GM21526 (cell line): Measurements from ENCODE around the gene SLC44A4.
"Not testable (repeated sequence)": the region's sequence is repeated elsewhere in the genome, so short reads cannot be mapped to it uniquely, and the experiment has no call there.

Experiments
- ATAC-seq: cut with Tn5 transposase; IDR thresholded peaks from one replicate; pipeline ENCODE4 v1.9.1; 2021; ENCODE audit warnings: moderate library complexity; ENCODE audit not compliant: unreplicated experiment, low FRiP score

The SLC44A4 gene

DNA sequence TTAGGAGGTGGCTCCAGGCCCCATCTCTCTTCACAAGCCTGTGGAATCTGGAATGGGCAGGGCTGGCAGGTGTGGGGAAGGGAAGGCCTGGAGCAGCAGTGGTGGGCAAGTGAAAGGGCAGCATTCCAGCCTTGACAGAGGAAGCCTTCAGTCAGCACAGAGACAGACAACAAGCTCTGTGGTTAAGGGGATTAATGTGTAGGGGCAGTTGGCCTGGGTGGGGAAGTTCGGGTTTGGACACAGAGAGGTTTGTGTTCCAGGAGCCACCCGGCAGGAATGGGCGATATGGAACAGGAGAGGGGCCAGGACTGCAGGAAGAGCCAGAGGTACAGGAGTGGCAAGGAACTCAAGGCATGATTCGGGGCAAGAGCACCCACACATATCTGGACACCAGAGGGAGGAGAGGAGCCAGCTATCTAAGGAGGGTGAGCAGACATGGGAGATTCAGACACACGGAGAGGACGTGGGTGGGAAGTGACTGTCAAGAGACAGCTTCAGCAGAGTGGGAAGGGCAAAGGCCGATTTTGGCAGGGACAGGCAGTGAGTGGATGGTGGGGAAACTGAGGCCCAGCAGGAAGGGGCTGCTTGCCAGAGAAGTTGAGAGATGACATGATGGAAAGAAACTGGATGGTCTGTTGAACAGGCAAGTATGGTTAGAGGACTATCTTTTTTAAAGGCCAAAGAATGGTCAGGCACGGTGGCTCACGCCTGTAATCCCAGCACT lies 2.5 kb upstream of the SLC44A4 start:
- ATAC-seq: no peak

DNA sequence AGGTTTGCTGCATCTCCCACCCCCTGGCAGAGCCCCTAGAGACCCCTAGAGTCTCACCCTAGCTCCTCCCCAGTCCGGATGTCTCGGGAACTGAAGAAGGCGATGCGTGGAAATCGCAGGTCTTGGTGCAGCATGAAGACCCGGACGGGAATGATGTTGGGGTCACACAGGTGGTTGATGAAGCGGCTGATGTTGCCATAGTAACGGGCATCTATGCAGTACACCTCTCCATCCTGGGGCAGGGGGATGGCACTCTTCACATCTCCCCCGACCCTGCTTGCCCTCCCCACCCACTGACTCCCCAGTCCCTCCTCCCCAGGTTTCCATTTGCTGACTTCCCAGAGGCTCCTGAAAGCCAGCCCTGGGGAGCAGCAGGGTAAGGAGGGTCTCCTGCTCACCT lies 1.8 kb upstream of the SLC44A4 start:
- ATAC-seq: no peak

DNA sequence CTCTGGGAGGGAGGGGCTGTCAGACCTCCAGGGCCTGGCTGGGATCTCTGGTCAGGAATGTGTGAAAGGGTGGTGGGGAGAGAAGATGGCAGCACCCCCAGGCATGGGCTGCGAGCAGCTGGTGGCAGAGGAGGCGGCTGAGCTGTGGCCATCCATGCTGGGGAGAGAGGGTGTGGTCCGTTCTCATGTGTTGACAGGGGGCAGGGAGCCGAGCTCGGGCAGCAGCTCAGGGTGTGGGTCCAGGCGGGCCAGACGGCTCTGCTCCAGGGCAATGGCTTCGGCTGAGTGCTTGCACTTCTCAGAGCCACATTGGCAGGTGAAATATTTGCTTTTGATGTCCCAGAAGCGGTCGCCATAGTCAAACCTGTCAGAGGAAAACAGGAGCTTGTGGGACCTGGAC lies 1.1 kb upstream of the SLC44A4 start:
- ATAC-seq: no peak

DNA sequence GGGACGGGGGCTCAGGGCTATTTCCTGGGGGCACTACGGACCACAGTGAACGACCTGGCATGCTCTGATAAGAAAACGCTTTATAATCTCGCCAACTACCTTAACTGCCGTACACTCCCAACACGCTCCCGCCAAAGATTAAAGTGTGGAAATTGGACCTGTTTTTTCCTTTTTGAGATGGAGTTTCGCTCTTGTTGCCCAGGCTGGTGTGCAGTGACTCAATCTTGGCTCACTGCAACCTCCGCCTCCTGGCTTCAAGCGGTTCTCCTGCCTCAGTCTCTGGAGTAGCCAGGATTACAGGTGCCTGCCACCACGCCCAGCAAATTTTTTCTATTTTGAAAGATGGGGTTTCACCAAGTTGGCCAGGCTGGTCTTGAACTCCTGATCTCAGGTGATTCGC lies 346 bp upstream of the SLC44A4 start:
- no peak for ATAC-seq

DNA sequence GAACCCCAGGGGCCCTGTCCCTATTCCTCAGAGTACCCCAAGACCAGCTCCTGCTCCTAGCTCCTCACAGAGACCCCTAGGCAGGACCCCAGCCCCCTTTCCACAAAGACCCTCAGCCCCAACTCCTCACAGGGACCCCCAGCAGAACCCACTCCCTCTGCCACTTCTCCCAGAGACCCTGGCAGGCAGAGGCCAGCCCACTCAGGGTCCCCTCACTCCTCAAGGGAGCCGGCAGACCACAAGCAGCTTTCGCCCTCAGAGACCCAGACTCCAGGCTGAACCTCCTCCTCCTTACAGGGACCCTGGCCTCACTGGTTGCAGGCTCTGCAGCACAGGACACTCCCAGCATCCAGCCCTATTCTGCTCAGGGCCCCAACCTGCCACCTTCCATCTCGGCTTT lies 575 bp downstream of the SLC44A4 start:
- ATAC-seq: no peak

DNA sequence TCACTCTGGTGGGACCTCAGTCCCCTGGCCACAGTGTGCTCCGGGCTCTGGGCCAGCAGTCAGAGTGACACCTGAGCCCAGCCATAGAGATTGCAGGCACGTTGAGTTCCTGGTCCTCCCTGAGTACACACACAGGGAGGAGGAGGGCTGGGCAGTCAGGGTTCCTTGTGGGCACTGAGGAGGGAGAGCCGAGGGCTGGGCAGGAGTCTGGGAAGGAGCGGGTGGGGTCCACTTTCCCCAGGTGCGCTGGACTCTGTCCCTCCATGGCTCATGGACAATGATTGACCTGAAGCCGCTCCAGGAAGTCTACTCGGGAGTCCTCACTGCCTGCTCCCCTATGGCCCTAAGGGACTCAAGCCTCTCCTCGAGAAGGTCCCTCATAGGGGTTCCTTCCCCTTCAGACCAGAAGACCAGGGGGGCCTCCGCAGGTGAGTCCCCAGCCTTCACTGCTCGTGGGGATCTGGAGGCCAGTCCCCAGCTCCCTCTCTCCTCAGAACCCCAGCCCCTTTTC lies 1.1 kb downstream of the SLC44A4 start:
- ATAC-seq: no peak

DNA sequence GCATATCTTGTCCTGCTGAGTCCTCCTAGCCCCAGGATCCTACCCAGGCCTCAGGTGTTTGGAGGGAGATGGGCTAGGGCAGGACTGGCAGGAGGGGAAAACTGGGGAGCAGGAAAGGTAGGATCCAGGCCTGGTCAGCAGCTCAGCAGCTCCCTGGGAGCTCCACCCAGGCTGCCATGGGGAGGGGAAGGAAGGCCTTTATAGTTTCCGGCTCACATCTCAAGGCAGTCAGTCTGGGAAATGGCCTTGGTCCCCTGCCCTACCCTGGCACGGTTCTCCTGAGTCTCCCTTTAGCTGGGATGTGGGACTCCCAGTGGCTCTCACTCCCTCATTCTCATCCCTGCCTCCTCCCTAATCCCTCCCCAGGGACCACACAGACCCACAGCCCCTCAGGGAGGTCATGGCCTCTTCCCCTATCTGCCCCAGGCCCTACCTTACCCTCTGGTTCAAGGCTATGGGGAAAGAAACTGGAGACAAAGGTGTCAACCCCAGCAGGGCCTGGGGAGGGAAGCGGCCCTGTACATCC lies 1.6 kb downstream of the SLC44A4 start:
- ATAC-seq: no peak

DNA sequence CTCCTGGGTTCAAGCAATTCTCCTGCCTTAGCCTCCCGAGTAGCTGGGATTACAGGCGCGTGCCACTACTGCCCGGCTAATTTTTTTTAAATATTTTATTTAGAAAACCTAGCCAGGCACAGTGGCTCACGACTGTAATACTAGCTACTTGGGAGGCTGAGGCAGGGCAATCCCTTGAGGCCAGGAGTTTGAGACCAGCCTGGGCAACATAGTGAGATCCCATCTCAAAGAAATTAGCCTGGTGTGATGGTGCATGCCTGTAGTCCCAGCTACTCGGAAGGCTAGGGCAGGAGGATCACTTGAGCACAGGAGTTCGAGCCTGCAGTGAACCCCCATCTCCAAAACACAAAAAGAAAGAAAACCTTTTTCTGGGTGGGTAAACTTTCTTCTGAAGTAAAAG lies 2.4 kb downstream of the SLC44A4 start:
- no peak for ATAC-seq

DNA sequence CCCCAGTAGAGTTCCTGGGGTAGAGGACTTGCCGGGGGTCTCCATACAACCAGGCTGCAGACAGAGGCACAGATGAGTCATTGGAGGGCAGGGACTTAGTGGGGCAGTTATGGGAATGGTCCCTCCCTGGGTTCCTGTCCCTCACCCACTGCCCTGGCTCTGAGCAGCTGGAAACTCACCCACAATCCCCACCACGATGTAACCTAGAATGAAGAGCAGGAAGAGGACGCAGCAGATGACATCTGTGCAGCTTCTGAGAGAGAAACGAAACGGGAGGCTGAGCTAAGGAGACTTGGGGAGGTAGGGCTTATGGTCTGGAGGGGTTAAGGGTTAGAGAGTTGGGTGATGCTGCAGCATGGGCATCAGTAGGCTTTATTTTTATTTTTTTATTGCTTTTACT lies 2.9 kb downstream of the SLC44A4 start:
- ATAC-seq: no peak

DNA sequence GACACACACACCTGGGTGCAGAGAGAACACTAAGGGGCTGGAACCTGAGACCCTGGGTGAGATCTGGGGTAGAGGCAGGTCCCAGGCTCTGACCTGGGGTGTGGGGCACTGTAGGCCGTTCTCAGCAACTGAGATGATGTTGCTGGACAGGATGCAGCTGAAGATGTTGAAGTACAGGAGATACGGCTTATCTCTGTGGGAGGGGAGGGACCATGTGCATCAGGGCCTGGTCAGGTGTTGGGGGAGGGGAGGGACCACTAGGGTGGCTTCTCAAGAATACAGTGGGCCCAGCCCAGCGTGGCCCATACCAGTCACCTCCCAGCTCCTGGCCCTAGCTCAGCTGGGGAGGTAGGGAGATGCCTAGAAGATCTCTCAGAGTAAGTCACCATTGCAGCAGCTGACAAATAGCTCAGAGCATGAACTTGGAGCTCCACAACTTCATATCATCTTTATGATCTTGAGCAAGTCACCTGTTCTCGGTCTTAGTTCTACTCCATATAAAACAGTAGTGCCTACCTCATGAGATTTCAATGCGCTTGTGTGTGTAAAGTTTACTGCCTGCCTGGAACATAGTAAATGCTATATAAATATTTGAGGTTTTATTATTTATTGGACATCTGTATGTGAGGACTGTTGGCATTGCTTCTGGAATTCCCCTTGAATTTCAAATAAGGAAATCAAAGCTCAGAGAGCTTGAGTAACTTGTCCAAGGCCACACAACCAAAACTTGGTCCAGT lies 3.8 kb downstream of the SLC44A4 start:
- no peak for ATAC-seq

DNA sequence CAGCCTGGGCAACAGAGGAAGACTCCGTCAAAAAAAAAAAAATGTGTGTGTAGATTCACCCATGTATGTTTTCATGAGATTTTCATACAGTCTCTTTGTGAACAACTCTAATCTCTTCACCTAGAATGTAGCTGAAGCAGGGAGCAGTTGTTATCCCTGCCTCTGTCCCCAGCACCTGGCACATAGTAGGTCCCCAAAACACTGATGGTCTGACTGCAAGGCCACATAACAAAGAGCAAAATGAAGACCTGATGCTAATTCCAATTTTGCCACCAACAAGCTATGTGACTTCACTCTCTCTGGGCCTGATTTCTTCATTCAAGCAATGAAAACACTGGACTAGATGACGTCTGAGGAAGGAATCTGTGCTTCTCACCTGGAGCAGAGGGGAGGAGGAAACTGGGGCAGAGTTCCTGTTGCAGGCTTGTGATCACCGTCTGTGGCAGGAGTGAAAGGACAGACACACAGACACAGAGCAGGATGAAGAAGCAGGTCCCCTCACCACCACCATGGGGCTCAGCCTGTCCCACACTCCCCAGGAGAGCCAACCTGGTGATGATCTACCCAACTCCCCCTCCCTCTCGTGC lies 4.6 kb downstream of the SLC44A4 start:
- no peak for ATAC-seq

DNA sequence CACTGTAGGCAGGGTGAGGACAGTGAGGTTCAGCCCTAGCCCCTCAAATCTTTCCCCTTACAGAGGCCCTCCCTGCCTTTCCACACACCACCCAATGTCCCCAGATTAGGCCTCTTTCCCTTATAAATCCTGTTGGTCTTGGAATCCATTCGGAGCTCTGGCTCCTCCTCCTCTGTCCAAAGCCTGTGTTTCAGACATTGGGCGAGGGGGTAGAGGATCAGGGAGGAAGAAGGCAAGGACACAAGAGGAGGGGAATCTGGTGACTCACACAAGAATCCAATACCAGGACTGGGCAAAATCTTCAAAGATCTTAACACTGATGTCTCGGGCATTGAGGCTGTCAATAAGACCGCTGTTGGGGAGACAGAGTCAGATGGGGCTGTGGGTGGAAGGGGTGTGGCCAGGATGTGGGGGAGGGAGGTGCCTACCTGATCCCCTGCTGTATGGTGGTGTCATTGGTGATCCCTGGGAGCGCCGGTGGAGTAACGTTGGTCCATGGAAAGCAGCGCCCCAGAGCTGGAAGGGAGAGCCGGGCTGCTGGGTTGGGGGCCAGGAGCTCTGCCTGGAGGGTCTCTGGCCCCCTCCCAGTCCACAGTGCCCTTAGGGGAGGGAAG lies 7.6 kb downstream of the SLC44A4 start:
- ATAC-seq: no peak

DNA sequence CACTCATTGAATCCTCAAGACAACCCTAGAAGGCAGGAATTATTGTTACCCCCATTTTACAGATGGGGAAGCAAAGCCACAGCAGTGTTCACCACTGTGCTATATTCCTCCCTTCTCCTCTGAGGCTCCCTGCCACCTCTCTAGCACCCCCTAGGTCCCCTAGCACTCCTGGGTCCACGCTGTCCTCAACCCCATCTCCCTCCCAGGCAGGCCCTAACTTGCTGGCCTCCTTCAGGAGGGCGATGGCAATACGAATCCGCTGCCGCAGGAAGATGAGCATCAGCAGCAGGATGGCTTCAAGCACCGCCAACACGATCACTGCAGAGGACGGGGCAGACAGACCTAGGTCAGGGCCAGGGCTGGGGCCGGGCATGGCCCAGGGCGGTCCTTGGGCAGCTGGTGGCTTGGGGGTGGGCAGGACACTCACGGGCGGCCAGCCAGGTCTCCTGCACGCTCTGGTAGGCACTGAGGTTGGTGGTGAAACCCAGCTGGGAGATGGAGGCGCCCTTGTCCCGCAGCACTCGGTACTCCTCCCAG lies 8.3 kb downstream of the SLC44A4 start:
- ATAC-seq: no peak

DNA sequence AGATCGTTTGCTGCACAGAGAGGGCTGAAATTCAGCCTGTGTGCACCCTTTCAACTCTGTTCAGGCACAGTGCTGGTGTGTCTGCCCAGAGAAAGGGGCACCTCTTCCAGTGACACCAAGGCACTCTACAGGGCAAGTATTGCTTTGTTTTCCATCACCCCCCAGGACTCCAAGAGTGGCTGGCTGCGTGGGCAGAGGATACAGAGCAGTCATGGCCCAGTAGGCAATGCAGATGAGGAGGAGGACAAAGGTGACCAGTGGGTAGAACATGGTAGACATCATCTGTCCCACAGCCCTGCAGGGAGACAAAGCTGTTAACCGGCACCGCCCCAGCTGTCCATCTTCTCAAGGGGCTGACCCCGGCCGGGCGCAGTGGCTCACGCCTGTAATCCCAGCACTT lies 9.5 kb downstream of the SLC44A4 start:
- ATAC-seq: no peak

DNA sequence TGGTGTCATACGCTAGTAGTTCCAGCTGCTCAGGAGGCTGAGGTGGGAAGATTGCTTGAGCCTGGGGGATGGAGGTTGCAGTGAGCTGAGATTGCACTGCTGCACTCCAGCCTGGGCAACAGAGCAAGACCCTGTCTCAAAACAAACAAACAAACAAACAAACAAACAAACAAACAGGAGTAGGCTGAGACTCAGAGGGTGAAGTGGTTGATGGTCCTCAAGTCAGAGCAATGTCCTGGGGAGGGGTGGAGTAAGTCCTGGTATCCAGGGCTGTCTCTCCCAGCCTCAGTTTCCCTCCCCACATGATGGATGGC lies 10.2 kb downstream of the SLC44A4 start:
- ATAC-seq: not testable (repeated sequence)

DNA sequence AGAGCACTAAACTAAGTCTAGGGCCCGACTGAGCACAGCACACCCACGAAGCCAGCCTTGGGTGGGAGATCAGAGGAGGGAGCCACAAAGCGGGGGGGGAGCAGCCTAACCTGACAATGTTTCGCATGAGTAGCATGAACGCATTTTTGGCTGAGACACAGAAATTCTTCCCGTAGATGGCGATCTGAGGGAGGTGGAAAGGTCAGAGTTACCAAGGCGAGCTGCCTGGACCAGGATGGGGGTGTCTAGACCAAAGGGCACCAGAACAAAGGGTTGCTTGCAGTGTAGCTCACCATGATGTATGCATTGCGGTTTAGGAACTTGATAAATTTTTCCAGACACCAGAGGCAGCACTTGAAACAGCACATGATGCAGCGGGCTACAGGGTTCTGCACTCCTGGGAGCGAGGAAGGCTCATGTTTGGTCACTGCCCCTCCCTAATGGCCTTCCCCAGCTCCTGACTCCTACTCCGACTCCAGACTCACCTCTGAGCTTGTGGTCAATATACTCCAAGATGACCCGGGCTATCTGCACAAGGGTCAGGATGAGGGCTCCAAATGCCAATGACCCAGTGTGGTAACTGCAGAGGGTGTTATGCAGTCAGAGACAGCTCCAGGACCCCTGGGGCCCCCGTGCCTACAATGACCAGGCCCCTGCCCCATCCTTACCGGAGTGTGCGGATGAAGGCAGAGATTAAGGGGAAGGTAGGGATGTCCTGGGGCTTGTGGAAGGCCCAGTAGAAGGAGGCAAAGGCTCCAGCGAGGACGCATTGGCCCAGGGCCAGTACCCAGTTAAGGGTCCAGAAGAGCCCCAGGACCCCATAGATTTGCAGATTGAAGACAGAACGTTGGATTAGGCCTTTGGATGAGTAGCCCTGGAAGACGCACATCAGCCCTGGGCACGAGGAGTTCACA lies 13.3 kb downstream of the SLC44A4 start:
- ATAC-seq: no peak

DNA sequence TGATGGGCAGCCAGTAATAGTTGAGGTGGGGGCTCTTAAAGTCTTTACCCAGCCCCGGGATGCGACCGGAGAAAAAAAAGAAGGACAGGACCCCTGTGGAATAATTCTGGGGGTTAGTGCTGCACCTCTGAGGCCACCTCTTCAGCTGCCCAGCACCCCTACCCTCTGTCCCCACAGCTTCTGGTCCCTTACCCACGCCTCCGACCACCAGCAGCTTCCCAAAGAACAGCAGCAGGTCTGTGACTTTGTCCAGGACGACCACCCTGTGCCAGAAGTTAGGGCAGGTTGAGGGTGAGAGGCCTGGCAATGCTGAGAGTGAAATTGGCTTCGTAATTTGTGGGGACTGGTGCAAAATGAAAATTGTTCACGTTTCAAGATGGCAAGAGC lies 14.0 kb downstream of the SLC44A4 start:
- ATAC-seq: no peak

DNA sequence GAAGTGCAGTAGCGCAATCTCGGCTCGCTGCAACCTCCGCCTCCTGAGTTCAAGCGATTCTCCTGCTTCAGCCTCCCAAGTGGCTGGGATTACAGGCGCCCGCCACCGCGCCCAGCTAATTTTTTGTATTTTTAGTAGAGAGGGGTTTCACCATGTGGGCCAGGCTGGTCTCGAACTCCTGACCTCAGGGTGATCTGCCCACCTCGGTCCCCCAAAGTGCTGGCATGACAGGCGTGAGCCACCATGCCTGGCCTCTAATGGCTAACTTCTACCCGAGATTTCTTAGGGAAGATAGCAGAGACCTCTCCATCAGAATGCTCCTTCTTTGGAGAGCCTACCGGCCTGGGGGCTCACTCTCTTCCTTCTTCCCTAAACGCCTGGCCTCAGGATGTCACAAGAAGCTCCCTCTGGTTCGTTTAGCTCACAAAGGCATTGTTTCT lies 14.7 kb downstream of the SLC44A4 start:
- not testable (repeated sequence) for ATAC-seq

DNA sequence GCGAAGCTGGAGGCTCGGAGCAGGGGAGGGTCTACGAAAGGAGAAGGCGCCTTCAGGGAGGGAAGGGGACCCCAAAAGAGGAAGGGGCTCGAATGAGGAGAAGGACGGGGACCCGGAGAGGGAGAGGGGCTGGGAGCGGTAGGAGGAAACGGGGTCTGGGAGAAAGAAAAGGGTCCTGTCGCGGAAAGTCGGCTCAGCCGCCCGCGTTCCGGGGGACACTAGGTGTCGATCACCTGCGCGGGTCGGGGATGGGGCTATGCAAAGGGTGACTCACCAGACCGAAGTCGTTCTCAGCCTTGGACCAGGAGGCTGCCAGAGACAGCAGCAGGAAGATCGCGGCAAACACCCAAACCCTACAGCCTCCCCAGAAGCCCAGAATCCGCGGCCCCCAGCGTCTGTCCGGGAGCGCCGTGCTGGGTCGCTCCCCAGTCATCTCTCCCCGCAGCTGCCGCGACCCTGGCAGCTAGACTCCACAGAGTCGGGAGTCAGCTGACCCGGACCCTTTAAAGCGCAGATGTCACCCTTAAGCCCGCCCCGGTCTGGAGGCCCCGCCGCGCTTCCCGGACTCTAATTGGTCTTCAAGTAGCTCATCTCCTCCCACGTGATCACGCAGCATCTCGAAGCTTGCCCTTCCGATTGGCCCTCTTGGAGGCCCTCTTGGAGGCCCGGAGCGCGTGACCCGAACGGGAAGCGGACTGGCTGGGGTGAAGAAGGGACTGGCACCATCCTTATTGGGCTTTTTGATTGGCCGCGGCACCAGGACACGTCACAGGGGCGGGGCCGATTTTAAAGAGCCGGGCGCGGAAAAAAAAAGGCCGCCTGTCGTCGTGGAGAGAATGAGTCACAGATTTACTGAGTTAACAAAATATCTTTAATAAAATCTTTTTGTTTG lies 16.2 kb downstream of the SLC44A4 start, which contains the start of gene NEU1:
Gene NEU1 (minus strand): TSS at position 478 of the 892 bp plus-strand sequence. CDS start 45 bp downstream, at position 433.
- peak; percentile 84 for ATAC-seq
